Erythroblast (primary cell): ENCODE measurements around the gene DUSP16.

ENCODE experiments used
- GATA1 ChIP-seq: IDR thresholded peaks from 2 replicates; pipeline ENCODE4 v1.6.1; 2011; ENCODE audit warnings: low read depth, mild to moderate bottlenecking, control low read depth, low read length, moderate library complexity
- POLR2A ChIP-seq: IDR thresholded peaks from 2 replicates; pipeline ENCODE4 v1.6.1; 2011; ENCODE audit warnings: mild to moderate bottlenecking, low read length

GRCh38 chr12:12520273-12520672 is 42.4 kb downstream of the DUSP16 start:
- TF ChIP-seq POLR2A, result no peak
- TF ChIP-seq GATA1, result no peak
